AG10803 (cell line): ENCODE measurements around the gene LPP.

Experiments
- DNase-seq: peaks from one replicate; pipeline ENCODE4 v3.0.0; 2010; ENCODE audit warnings: low read depth
- H3K4me3 ChIP-seq: 2 replicates; pipeline ENCODE4 v1.5.1; 2011; ENCODE audit warnings: mild to moderate bottlenecking, low read length, control low read depth
- CTCF ChIP-seq: conservative IDR thresholded peaks from 2 replicates; pipeline ENCODE4 v1.5.1; 2011; ENCODE audit warnings: mild to moderate bottlenecking, low read length, control low read depth, inconsistent platforms

Gene LPP

GRCh38 chr3:188486126-188486525 lies 332.2 kb downstream of the LPP start:
- no peak overlapping the region for H3K4me3 ChIP-seq
- peak; percentile 42 for DNase-seq
- TF ChIP-seq CTCF = no peak

- DNase-seq = no peak
- H3K4me3 ChIP-seq = no peak overlapping the region
- no peak for TF ChIP-seq CTCF
Measured at GRCh38 chr3:188486952-188487351, 333.0 kb downstream of the LPP start.

- DNase-seq = no peak
- no peak for TF ChIP-seq CTCF
- no peak overlapping the region for H3K4me3 ChIP-seq
Measured at GRCh38 chr3:188487652-188488051, 333.7 kb downstream of the LPP start.

GRCh38 chr3:188488801-188489200 lies 334.8 kb downstream of the LPP start:
- DNase-seq = no peak
- no peak overlapping the region for H3K4me3 ChIP-seq
- TF ChIP-seq CTCF = no peak

GRCh38 chr3:188489639-188490405 lies 335.9 kb downstream of the LPP start:
- H3K4me3 ChIP-seq = no peak overlapping the region
- DNase-seq = peak; percentile 62
- no peak for TF ChIP-seq CTCF

GRCh38 chr3:188490416-188490815 lies 336.5 kb downstream of the LPP start:
- no peak for TF ChIP-seq CTCF
- H3K4me3 ChIP-seq = no peak overlapping the region
- DNase-seq = no peak

GRCh38 chr3:188491276-188491687 lies 337.3 kb downstream of the LPP start:
- peak; percentile 73 for DNase-seq
- TF ChIP-seq CTCF = no peak
- no peak overlapping the region for H3K4me3 ChIP-seq
